SIG-M5 treated with dmso at 0.1 percent for 504 hours (cell line): ENCODE data around the gene MCM5.
"Not testable (repeated sequence)": the region's sequence is repeated elsewhere in the genome, so short reads cannot be mapped to it uniquely, and the experiment has no call there.

ENCODE experiments used
- DNase-seq: peaks from one replicate; lab custom pipeline; 2025; ENCODE audit not compliant: unreplicated experiment; lab: John Stamatoyannopoulos, UW

Gene MCM5

GRCh38 chr22:35470903-35471321, 71.0 kb downstream of the MCM5 start:
- DNase-seq: no peak

- DNase-seq: not testable (repeated sequence)
Measured at GRCh38 chr22:35471566-35471965, 71.6 kb downstream of the MCM5 start.

- DNase-seq: no peak
Measured at GRCh38 chr22:35472488-35472887, 72.5 kb downstream of the MCM5 start.

DNA sequence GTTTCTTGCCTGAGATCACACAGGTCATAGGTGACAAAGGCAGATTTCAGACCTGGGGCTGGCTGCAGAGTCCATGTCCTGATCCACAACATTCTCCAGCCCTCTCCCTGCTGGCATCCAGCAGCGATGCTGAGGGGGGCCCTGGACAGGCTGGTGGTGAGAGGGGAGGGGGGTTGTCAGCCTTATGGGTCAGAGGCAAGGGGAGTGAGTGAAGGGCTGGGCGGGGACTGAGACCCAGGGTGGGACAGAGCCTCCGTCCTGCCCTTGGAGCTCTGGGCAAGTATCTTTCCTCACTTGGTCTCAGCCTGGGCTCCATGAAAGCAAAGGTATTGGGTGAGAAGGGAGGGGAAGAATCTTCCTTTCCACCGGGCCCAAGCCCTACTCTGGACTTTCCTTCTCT, 74.0 kb downstream of the MCM5 start:
- no peak for DNase-seq
